ENCODE results near the gene CHI3L1.

Gene CHI3L1

GRCh38 chr1:203180611-203181330, 5.7 kb downstream of the CHI3L1 start:
- no peak for DNase-seq (ENCODE audit: low spot score)

- no peak for DNase-seq (ENCODE audit: low spot score)
Measured at GRCh38 chr1:203179667-203180005, 6.9 kb downstream of the CHI3L1 start.

DNA sequence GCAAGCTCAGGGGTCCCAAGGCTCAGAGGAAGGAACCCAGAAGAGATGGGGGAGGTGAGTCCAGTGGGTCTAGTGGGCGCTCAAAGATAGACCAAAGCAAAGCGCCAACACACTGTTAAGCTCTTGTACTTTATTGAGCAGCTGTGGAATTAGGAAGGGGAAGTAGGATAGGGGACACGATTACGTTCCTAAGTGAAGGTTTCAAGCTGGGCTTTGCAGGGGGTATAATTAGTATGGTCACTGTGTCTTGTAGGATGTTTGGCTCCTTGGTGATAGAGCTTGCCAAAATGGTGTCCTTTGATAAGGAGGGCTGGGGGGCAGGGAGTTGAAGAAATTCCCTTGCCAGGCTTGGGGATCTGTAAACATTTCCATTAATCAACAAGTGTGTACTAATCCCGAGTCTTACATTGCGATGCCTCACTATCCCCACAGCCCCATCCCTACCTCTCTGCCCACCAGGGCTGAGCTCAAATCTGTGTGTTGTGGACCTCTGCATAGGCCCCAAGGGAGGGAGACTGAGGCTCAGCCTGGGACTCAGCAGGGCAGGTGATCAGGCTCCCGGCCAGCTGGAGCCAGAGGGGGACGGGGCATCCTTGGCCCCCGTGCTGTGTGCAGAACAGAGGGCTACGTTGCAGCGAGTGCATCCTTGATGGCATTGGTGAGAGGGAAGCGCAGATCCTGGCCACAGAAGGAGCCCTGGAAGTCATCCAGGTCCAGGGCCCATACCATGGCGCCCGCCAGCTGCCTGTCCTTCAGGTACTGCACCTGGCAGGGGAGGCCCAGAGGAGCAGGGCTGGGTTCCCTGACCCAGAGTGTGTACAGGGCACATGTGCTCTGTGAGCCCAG, 7.5 kb downstream of the CHI3L1 start:
- DNase-seq (ENCODE audit: low spot score): no peak

- DNase-seq (ENCODE audit: low spot score): no peak
Measured at GRCh38 chr1:203178083-203178482, 8.4 kb downstream of the CHI3L1 start.

- DNase-seq (ENCODE audit: low spot score): no peak
Measured at GRCh38 chr1:203177470-203178039, 8.9 kb downstream of the CHI3L1 start.

- DNase-seq (ENCODE audit: low spot score): no peak
Measured at GRCh38 chr1:203177036-203177405, 9.5 kb downstream of the CHI3L1 start.

- no peak for DNase-seq (ENCODE audit: low spot score)
Measured at GRCh38 chr1:203176273-203177035, 10.1 kb downstream of the CHI3L1 start.

GRCh38 chr1:203175827-203176241, 10.7 kb downstream of the CHI3L1 start:
- DNase-seq (ENCODE audit: low spot score): no peak

DNA sequence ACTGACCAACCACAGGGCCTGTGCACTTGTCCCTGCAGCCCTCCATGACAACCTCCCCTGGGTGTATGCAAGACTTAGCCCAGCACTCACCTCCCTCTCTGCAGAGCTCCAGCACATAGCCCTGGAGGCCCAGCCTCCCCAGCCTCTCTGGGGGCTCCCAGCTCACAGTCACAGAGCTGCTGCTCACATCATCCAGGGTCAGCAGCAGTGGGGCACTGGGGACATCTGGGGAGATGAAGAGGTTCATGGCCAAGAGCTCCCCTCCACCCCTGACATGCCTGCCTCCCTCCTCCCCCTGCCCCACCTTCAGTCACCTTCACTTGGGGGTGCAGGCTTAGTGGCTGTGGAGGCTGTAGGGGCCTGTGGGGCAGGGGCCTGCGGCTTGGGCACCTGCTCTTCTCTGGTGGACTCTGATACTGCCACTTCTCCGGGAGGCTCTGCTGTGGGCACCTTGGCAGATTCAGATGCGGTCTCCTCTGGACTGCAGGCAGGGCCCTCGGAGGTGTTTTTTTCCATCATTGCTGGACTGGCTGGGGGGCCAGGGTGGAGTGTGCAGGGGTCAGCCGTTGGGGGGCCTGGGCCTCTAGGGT, 11.2 kb downstream of the CHI3L1 start, which contains the start of gene MYBPH:
TSS of gene MYBPH (minus strand) at position 590 of the 590 bp plus-strand sequence. CDS start at position 519, 71 bp downstream.
- DNase-seq (ENCODE audit: low spot score): no peak

DNA sequence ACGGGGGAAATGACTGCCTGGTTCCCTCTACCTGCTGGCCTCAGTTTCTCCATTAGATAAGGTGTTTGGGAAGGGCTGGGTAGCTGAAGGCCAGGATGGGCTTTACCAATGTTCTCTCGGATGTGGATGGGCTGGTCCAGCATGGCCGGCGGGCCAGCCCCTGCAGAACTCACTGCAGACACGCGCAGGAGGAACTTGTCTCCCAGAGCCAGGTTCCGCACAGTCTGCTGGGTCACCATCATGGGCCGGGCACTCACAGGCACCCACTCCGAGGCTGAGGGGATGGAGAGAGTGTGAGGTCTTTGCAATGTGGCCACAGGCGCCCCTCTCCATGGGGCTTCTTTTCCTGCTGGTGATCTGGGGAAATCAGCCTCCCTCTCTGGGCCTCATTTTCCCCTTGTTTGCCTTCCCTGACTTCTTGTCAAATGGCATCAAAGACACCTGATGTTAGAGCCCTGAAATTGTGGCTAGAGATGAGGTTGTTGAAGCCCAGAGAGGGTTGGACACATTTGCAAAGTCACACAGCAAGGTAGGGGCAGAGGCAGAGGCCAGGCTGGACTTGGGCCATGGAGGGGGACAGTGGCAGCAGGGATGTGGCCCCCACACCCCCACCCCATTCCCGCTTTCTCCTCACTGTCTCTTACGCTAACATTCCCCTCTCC, 12.0 kb downstream of the CHI3L1 start:
- DNase-seq (ENCODE audit: low spot score): no peak

GRCh38 chr1:203173566-203173965, 12.9 kb downstream of the CHI3L1 start:
- DNase-seq (ENCODE audit: low spot score): no peak

- DNase-seq (ENCODE audit: low spot score): no peak
Measured at GRCh38 chr1:203173011-203173555, 13.4 kb downstream of the CHI3L1 start.

GRCh38 chr1:203172184-203173010, 14.1 kb downstream of the CHI3L1 start:
- DNase-seq (ENCODE audit: low spot score): peak; percentile 66

- DNase-seq (ENCODE audit: low spot score): no peak
Measured at GRCh38 chr1:203171341-203172183, 14.9 kb downstream of the CHI3L1 start.

DNA sequence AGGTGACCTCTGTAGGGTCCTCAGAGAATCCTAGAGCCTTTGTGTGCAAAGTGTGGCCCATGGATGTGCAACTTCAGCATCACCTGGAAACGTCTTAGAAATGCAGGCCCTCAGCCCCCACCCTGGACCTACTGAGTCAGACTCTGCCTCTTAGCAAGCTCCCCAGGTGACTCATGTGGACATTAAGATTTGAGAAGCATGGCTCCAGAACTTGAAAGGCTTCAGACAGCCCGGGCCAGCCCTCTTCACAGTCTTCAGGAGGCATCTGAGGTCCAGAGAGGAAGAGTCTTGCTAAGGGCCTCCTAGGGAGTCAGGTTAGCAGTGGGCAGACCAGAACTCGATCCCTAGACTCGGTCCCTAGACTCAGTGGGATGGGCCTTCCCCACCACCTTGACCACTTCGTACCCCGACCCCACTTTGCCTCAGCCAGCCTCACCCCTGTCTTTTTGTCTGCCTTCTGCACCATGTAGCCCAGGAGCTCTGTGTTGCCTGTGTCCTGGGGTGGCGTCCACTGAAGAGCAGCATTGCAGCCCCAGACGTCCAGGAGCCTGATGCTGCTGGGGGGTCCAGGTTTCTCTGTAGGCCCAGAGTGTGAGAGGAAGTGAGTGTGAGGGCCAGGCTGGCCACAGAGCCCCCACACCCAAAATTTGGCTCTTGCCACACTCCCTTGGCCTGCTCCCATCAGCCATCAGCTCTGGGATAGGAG, 15.7 kb downstream of the CHI3L1 start:
- DNase-seq (ENCODE audit: low spot score): no peak

- DNase-seq (ENCODE audit: low spot score): no peak
Measured at GRCh38 chr1:203169770-203170520, 16.6 kb downstream of the CHI3L1 start.

DNA sequence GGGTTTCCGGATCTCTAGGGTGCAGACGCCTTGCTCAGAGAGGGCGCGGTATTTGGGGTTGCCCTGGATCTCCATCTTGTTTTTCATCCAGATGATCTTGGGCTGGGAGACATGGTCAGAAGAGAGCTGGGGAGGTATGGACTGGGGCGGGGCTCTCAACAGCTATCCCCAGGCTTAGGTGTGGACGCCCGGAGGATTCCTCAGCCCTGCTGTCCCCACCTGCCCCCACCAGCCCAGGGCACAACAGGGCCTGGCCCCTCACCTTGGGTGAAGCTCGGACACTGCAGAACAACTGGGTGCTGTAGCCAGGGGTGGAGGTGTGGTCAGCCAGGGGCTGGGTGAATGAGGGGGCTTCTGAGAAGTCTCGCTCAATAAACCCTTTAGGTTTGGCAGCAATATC, 17.5 kb downstream of the CHI3L1 start:
- no peak for DNase-seq (ENCODE audit: low spot score)

- DNase-seq (ENCODE audit: low spot score): no peak
Measured at GRCh38 chr1:203168256-203168786, 18.2 kb downstream of the CHI3L1 start.
